Left renal pelvis (tissue), 4 donors: Measurements from ENCODE around the gene MYO18A. TPM values are rescaled to one million over a fixed set of nuclear protein-coding genes. Genes with fewer than 3 reads are reported as not detected.
"Not testable (repeated sequence)": the region's sequence is repeated elsewhere in the genome, so short reads cannot be mapped to it uniquely, and the experiment has no call there.

Experiments used
- DNase-seq, 4 donors: peaks; one replicate each; pipeline ENCODE4 v3.0.0-alpha.2; 2013; ENCODE audit warnings: low read depth in 4 of 4, low spot score in 3 of 4
- polyA plus RNA-seq, 4 donors: library from polyadenylated mRNA; unstranded; fragments of 120-200 nt; gene quantifications; one replicate each; pipeline ENCODE4 v1.2.1, GENCODE V29; 2013; ENCODE audit not compliant: insufficient read length in 4 of 4

Gene MYO18A, protein sequence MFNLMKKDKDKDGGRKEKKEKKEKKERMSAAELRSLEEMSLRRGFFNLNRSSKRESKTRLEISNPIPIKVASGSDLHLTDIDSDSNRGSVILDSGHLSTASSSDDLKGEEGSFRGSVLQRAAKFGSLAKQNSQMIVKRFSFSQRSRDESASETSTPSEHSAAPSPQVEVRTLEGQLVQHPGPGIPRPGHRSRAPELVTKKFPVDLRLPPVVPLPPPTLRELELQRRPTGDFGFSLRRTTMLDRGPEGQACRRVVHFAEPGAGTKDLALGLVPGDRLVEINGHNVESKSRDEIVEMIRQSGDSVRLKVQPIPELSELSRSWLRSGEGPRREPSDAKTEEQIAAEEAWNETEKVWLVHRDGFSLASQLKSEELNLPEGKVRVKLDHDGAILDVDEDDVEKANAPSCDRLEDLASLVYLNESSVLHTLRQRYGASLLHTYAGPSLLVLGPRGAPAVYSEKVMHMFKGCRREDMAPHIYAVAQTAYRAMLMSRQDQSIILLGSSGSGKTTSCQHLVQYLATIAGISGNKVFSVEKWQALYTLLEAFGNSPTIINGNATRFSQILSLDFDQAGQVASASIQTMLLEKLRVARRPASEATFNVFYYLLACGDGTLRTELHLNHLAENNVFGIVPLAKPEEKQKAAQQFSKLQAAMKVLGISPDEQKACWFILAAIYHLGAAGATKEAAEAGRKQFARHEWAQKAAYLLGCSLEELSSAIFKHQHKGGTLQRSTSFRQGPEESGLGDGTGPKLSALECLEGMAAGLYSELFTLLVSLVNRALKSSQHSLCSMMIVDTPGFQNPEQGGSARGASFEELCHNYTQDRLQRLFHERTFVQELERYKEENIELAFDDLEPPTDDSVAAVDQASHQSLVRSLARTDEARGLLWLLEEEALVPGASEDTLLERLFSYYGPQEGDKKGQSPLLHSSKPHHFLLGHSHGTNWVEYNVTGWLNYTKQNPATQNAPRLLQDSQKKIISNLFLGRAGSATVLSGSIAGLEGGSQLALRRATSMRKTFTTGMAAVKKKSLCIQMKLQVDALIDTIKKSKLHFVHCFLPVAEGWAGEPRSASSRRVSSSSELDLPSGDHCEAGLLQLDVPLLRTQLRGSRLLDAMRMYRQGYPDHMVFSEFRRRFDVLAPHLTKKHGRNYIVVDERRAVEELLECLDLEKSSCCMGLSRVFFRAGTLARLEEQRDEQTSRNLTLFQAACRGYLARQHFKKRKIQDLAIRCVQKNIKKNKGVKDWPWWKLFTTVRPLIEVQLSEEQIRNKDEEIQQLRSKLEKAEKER (N-terminal part only)
- 10 to 100 TPM; 28.7 to 52.8 (median 38.9) TPM for polyA plus RNA-seq

DNA sequence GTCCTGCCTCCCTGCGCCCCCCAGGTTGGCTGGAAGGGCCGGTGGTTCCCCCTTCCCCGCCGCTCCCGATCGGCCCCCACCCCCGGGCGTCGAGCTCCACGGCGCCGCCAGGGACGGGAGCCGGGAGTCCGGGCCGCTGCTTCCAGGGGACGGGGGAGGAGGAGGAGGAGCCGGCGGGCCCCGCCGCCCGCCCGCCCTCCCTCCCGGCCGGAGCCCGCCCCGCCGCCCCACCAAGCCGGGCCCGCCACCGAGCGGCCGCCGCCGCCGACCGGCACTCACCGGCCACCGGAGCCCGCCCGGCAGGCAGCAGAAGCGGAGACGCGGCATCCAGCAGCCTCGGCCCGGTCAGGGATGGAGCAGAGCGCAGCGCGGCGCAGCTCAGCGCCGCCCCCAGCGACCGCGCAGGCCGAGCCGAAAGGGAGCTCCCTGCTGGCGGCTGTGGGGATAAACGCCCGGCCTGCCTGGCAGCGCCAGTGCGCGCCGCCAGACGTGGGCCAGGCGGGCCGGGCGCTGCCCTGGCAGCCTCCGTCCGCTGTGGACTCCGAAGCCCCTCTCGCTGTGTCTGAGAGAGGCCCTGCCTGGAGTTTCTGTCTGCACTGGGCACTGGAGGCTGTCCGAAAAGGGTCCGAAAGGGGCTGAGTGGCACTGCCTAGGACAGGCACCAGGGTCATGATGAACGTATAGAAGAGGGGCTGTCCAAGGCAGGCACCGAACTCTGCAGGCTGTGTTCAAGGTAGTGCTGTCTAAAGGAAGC is at the start of gene MYO18A:
Gene MYO18A, minus strand, starts transcription at position 365 of the 754 bp plus-strand sequence. CDS start 13,458 bp downstream, outside the sequence.
- DNase-seq, result peak in 1 of 4 donors; percentile 59

DNA sequence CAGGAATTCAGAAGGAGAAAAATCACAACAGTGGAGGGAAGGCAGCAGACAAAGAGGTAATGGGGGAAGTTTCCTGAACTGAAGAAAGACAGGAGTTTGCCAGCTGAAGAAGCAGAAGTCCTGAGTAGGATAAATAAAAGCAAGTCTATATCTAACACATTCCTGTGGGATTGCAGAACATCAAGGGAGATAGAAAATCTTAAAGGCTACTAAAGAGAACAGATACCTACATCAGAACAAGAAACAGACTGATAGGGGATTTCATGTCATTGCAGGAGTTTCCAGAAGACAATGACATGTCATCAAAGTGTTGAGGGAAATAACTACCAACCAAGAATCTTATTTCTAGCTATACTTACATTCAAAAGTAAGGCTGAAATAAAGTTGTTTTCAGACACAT is 45.2 kb upstream of the MYO18A start:
- no peak for DNase-seq

DNA sequence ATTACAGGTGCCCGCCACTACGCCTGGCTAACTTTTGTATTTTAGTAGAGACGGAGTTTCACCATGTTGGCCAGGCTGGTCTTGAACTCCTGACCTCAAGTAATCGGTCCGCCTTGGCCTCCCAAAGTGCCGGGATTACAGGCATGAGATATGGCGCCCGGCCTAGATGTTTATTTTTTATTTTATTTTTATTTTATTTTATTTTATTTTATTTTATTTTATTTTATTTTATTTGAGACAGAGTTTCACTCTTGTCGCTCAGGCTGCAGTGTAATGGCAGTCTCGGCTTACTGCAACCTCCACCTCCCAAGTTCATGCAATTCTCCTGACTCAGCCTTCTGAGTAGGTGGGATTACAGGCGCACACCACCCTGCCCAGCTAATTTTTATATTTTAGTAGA is 41.1 kb upstream of the MYO18A start:
- not testable (repeated sequence) for DNase-seq

DNA sequence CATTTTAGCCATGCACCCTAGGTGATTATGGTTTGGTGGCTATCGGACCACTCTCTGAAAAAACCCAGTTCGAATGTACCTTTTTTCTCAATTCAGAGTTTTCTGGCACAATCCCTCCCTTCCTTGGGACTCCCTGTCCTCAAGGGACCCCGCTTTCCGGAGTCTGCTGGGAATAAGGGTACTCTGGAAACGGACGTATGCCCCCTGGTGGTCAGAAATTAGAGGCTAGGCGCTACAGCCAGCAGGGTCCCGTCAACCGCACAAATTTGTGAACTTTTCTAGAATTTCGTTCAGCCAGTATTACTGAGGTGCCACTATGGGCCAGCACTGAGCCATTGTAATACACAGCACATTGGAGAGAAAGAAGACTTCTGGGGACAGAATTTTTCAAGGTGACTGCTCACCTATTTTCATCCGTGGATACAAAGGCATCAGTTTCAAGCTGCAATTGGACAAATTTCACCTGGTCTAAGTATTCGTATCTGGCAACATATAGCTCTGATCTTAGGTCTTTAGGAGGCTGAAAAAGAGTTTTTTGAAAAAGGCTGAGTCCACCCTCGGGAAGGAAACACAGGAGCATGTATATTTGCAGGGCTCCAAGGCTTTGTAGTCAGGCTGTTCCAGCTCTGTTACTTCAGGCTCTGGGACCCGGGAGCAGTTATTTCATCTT is 39.3 kb upstream of the MYO18A start:
- DNase-seq, result peak; percentile 66 to 80 (median 70)

DNA sequence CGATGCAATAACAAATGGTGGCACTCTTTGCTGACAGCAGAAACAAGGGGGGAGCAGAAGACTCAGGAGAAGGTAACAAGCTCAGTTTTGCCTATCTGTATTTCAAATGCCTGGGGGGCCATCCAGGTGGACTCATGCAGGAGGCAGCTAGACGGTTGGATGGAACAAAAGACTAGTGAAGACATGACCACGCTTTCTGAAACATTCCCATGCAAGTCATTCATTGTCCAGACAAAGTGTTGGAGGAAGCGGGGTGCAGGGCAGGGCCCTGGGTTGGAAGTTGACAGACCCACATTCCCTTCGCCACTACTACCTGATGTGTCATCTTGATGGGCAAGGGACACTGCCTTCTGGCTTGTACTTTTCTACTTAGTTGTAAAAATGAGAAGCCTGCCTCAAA is 36.7 kb upstream of the MYO18A start:
- no peak for DNase-seq

DNA sequence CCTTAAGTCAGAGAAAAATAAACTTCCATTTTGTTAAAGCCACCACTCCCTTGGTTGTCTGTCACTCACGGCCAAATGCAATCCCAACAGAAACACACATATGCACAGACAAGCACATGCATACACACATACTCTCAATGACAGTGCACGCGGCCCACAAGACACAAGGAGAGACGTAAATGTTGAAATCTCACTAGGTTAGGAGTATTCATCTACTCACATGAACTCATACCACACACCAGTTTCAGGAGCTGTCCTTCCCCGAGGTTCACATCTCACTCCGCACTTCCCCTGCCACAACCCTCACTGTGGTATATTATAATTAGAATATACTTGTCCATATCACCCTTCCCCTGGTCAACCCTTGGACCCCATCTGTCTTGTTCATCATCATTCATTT is 36.0 kb upstream of the MYO18A start:
- no peak for DNase-seq

DNA sequence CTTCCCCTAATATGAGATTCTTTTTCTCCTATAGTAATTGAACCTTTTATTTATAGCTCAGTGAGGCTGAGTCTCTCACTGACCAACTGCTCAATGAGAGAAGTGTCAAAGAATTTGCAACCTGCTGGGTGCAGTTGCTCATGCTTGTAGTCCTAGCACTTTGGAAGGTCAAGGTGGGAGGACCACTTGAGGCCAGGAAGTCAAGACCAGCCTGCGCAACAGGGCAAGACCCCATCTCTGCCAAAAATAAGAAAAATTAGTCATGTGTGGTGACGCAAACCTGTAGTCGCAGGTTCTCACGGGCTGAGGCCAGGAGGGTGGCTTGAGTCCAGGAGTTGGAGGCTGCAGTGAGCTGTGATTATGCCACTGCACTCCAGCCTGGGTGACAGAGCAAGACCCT is 35.5 kb upstream of the MYO18A start:
- DNase-seq, result no peak

DNA sequence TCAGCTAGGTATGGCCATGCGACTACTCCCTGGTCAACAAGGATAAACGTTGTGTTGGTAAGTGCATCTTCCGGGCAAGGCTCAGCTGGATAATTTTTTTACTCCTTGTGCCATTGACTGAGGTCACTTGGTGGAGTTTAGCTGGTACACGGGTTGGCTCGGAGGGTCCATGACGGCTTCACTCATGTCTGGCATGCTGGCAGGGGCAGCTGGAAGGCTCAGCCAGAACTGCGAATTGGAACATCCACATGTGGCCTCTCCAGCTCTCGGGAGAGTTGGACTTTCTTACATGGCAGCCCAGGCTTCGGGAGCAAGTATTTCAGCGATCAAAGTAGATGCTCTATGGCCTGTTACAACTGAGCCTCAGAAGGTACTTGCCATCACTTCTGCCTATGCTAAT is 35.0 kb upstream of the MYO18A start:
- no peak for DNase-seq

DNA sequence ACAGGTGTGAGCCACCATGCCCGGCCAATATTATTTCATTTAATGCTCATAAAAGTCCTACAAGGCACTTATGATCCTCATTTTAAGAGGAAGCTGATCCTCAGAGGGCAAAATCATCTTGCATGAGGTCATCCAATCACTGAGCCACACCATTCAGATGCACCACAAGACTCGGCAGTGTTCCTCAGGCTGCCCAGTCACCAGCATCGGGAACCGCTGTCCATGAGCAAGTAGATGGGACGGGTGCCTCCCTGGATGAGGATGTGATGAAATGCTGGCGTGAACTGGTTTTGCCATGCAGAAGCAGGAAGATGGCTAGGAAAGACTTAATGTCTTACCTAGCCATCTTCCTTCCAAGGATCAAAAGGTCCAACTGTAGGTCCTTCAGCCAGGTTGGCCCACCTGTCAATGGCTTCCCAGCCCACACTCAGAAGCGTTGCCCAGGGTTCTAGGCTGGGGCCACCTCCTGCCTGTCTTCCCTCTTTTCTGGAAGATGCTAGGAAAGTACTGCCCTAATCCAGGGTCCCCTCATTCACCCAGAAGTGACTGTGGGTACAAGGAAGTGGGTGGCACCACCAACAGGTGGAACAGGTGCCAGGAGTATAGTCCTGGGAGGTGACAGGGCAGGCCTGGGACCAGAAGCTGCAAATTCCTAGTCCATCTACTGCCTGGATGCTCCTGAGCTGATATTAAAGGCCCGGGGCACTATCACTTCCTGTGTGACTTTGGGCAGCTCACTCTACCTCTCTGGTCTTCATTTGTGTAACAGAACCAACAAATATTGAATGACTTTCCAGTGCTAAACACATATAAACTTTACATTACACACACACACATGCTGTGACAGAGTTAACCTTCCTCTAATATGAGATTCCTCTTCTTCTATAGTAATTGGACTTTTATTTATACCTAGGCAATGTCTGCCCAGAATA is 34.3 kb upstream of the MYO18A start:
- DNase-seq, result no peak

DNA sequence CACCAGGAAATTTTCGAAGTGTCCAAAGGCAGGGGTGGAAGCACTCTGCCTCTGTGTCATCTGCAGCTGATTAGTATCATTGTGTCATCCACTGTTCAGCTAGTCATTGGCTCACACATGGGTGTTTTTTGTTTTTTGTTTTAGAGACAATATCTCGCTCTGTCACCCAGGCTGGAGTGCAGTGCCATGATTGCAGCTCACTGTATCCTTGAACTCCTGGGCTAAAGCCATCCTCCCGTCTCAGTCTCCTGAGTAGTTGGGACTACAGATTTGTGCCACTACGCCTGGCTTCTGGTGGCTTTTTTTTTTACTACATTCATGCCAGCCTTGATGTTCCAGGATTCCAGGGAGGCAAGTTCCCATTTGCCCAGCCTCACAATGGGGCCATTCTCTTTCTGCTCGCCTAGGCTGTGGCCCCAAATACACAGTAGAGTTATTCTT is 32.5 kb upstream of the MYO18A start:
- DNase-seq, result no peak

DNA sequence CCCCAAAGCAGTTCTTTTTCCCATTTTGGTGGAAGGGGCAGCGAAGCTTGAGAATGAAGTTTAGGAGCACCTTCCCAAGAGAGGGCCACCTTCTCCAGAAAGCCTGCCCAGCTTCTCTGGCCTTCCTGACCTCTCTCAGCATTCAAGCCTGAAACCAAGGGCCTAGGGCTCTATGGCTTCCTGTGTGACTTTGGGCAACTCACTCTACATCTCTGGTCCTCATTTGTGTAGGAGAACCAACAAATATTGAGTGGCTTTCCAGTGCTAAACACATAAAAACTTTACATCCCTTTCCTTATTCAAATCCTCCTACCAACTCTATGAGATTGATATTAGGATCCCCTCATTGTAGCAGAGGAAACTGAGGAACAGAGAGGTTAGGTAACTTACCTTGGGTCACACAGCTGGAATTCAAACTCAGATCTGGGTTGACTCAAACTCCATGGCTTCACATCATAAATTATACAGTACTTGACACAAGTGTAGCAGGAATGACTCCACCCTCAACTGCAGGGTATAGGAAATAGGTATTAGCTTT is 32.0 kb upstream of the MYO18A start:
- DNase-seq, result no peak

DNA sequence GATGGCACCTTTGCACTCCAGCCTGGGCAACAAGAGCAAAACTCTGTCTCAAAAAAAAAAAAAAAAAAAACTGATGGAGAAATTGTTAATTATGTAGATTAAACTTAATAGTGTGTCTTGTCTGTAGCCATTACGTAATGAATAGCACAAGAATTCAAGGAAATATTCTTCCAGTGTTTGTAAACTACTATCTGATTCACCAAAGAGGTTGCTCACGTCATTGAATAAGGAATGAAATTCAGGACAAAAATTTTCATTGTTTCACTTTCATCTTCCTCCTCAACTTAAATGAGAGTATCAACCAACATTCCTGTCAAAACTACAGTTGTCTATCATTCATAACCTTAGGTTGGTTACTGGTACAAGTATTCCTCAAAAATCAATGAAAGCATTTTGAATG is 30.7 kb upstream of the MYO18A start:
- DNase-seq, result no peak

DNA sequence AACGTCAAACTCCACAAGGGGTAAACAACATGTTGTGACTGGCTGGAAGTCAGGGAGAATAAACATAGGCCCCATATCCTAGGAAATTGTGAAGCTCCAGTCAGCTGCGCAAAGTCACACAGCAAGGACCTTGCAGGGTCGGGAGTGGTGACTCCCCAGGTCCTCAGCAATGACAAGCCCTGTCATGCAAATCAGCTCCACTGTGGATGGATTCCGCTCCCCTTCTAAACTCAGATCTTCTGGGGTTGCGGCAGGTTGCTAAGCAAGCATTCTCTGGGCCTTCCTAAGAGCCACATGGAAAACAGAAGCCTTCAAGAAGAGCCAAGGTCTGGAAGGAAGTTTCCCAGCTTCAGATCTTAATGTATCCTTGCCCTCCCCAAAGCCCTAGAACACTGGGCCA is 28.9 kb upstream of the MYO18A start:
- DNase-seq, result no peak

DNA sequence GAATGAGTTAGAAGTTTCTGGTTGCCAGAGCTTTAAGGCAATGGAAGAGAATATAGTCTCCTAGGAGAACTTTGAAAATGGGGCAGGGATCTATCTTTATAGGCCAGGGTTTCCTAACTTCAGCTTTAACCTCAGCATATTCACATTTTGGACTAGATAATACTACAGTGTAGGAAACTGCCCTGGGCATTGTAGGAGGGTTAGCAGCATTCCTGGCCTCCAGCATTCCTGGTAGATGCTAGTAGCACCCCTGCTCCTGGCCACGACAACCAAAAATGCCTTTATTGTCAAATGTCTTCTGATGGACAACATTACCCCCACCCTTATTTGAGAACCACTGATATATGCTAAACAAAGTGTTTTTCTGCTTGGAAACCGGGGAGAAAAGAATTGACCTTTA is 27.8 kb upstream of the MYO18A start:
- no peak for DNase-seq

DNA sequence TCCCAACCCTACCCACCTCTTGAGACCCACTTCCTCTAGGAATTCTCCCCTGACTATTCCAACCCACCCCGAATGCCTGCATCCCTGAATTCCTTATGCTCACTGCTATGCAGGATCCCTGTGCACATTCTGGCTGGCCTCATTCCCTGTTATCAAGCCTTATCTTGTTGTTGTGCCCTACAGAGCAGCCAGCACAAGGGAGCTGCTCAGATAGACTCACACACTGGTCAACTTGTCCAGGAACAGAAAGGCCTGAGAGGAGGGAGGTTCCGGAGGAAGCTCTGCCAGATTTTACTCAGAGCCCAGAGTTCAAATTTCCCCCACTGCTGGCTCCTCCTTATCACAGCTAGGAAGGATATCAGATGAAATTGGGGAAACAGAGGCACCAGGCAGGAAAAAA is 24.8 kb upstream of the MYO18A start:
- DNase-seq, result no peak

DNA sequence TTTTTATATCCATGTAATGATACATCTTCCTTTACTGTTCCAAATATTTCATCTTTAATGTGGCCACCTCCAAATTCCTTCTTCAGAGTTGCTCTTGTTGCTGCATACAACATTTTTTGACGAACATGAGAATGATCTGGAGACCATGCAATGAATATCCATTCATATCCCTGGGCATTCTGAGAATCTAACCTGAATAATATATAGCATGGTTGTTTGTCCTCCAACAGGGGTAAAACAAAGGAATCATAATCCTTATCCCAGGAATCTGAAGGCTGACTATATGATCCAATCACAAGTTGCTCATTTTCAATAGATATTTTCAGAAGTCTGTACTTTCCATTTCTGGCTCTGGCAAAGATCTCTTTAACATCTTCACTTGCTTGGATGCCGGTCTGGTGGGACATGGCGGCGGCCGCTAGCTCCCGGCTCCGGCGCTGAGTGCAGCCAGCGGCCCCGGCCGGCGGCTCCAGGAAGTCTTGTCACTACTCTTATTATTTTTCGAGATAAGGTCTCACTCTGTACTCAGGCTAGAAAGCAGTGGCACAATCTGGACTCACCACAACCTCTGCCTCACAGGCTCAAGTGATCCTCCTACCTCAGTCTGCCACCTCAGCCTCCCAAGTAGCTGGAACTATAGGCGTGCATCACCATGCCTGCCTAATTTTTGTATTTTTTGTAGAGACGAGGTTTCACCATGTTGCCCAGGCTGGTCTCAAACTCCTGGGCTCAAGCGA is 24.0 kb upstream of the MYO18A start:
- DNase-seq, result not testable (repeated sequence)

DNA sequence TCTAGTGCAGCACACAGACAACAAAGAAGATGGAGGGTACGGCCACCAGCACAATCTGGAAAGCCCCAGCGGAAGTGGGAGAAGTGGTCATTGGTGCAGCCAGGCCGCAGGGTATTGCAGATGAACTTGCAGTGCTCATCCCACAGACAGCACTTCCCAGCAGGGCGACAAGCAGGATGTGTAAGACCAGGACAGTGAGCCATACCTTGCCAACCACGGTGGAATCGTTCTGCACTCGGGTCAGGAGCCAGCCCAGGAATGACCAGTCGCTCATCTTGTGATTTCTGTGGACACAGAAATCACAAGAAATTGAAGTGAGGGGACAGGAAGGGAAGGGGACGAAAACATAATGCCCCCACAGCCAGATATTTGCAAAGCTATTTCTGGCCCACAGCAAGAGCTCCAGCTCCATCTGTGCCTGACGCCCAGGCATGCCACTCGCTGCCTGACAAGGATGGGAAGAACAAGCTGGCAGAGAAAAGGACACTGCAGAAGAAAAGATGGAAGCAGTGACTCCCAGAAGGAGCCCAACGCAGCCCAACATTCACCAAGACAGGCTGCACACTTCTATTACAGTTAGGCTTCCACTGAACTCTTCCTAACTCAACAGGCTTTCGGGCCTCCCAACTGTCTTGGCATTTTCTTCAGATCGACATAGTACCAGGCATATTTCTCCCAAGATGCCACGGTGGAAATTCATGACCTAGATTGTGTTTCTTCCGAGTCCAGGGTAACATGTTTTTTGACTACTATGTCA is 17.5 kb upstream of the MYO18A start:
- DNase-seq, result no peak
